ENCODE data around the gene RASGEF1B.
"Not testable (repeated sequence)": the region's sequence is repeated elsewhere in the genome, so short reads cannot be mapped to it uniquely, and the experiment has no call there.

Gene RASGEF1B

GRCh38 chr4:81429031-81429430 lies 42.7 kb downstream of the RASGEF1B start:
- DNase-seq (ENCODE audit: low read depth), result no peak

GRCh38 chr4:81428002-81428401 lies 43.7 kb downstream of the RASGEF1B start:
- DNase-seq (ENCODE audit: low read depth), result no peak

GRCh38 chr4:81427344-81427821 lies 44.3 kb downstream of the RASGEF1B start:
- no peak for DNase-seq (ENCODE audit: low read depth)

- no peak for DNase-seq (ENCODE audit: low read depth)
These were observed 44.9 kb downstream of the RASGEF1B start for GRCh38 chr4:81426770-81427289.

- DNase-seq (ENCODE audit: low read depth), result no peak
These were observed 46.6 kb downstream of the RASGEF1B start for GRCh38 chr4:81424816-81425755.

- DNase-seq (ENCODE audit: low read depth), result no peak
These were observed 47.4 kb downstream of the RASGEF1B start for GRCh38 chr4:81424336-81424735.

- no peak for DNase-seq (ENCODE audit: low read depth)
These were observed 49.1 kb downstream of the RASGEF1B start for GRCh38 chr4:81422595-81422994.

- DNase-seq (ENCODE audit: low read depth), result no peak
These were observed 50.1 kb downstream of the RASGEF1B start for GRCh38 chr4:81421346-81422218.

GRCh38 chr4:81418572-81418971 lies 53.1 kb downstream of the RASGEF1B start:
- no peak for DNase-seq (ENCODE audit: low read depth)

GRCh38 chr4:81412946-81413495 lies 58.7 kb downstream of the RASGEF1B start:
- DNase-seq (ENCODE audit: low read depth), result no peak

GRCh38 chr4:81410680-81411079 lies 61.0 kb downstream of the RASGEF1B start:
- DNase-seq (ENCODE audit: low read depth), result no peak

- no peak for DNase-seq (ENCODE audit: low read depth)
These were observed 61.9 kb downstream of the RASGEF1B start for GRCh38 chr4:81409836-81410235.

GRCh38 chr4:81408341-81408740 lies 63.4 kb downstream of the RASGEF1B start:
- no peak for DNase-seq (ENCODE audit: low read depth)

GRCh38 chr4:81407726-81408125 lies 64.0 kb downstream of the RASGEF1B start:
- no peak for DNase-seq (ENCODE audit: low read depth)

- DNase-seq (ENCODE audit: low read depth), result not testable (repeated sequence)
These were observed 65.2 kb downstream of the RASGEF1B start for GRCh38 chr4:81406481-81406880.

- DNase-seq (ENCODE audit: low read depth), result peak; percentile 68
These were observed 65.8 kb downstream of the RASGEF1B start for GRCh38 chr4:81405900-81406401.

- no peak for DNase-seq (ENCODE audit: low read depth)
These were observed 67.0 kb downstream of the RASGEF1B start for GRCh38 chr4:81404741-81405140.

- DNase-seq (ENCODE audit: low read depth), result no peak
These were observed 67.4 kb downstream of the RASGEF1B start for GRCh38 chr4:81404294-81404693.

GRCh38 chr4:81399306-81400086 lies 72.2 kb downstream of the RASGEF1B start:
- no peak for DNase-seq (ENCODE audit: low read depth)

GRCh38 chr4:81398379-81398778 lies 73.3 kb downstream of the RASGEF1B start:
- DNase-seq (ENCODE audit: low read depth), result no peak

GRCh38 chr4:81397635-81398034 lies 74.1 kb downstream of the RASGEF1B start:
- DNase-seq (ENCODE audit: low read depth), result no peak

All from HS-5 (cell line).